CD4-positive, alpha-beta T cell (primary cell): Measurements from ENCODE around the gene LPO. TPM values are rescaled to one million over a fixed set of nuclear protein-coding genes. Genes with fewer than 3 reads are reported as not detected.

Source experiments
- ATAC-seq: fragments of 200-7000 bp; cut with Tn5 transposase; one replicate; pipeline ENCODE4 v1.10.0; 2022; ENCODE audit warnings: mild to moderate bottlenecking; ENCODE audit not compliant: poor library complexity
- CTCF ChIA-PET: fragments of 350-600 bp; sonication (Branson Sonifier 250); formaldehyde crosslinking; loops from one replicate; lab custom pipeline; 2021; ENCODE audit warnings: antibody characterized with exemption, inconsistent platforms; lab: Charles Lee
- POLR2A ChIA-PET: fragments of 350-600 bp; sonication (Branson Sonifier 250); formaldehyde crosslinking; loops from one replicate; lab custom pipeline; 2021; ENCODE audit warnings: antibody characterized with exemption, inconsistent platforms; lab: Charles Lee
- DNase-seq, 14 experiments: peaks; one replicate each; pipeline ENCODE4 v3.0.0-alpha.2; 2013 to 2020; ENCODE audit warnings: mixed read lengths in 2 of 14
- H3K27ac ChIP-seq, 2 donors: one replicate each; pipeline versions ENCODE4 v1.5.1 to v1.7.0; 2013; ENCODE audit warnings: low read length in 2 of 2, low read depth in 1 of 2, mild to moderate bottlenecking in 1 of 2
- H3K27me3 ChIP-seq, 2 experiments: 1 replicate in 1 of 2; 2 replicates in 1 of 2; pipeline versions ENCODE4 v1.6.1 to v1.7.0; 2013; ENCODE audit warnings: low read length in 2 of 2, control low read depth in 1 of 2, mild to moderate bottlenecking in 1 of 2, moderate library complexity in 1 of 2; ENCODE audit not compliant: insufficient read depth in 2 of 2, control insufficient read depth in 1 of 2
- H3K36me3 ChIP-seq: one replicate; pipeline ENCODE4 v1.6.1; 2013; ENCODE audit warnings: low read length, control low read depth; ENCODE audit not compliant: insufficient read depth
- H3K4me1 ChIP-seq: one replicate; pipeline ENCODE4 v1.6.1; 2013; ENCODE audit warnings: low read length, control low read depth; ENCODE audit not compliant: insufficient read depth
- H3K4me3 ChIP-seq: one replicate; pipeline ENCODE4 v1.5.1; 2013; ENCODE audit warnings: mild to moderate bottlenecking, low read length, moderate library complexity
- H3K9me3 ChIP-seq, 2 experiments: 1 replicate in 1 of 2; 2 replicates in 1 of 2; pipeline versions ENCODE4 v1.6.1 to v1.7.0; 2013; ENCODE audit warnings: low read length in 2 of 2, mild to moderate bottlenecking in 2 of 2, control low read depth in 1 of 2, moderate library complexity in 1 of 2; ENCODE audit not compliant: control insufficient read depth in 1 of 2, insufficient read depth in 1 of 2
- H3K27ac Mint-ChIP-seq: one replicate; pipeline ENCODE4 v1.8.0; 2020; ENCODE audit warnings: mixed read lengths
- H3K27me3 Mint-ChIP-seq: one replicate; pipeline ENCODE4 v1.8.0; 2021; ENCODE audit warnings: mixed read lengths
- H3K36me3 Mint-ChIP-seq: one replicate; pipeline ENCODE4 v1.8.0; 2021; ENCODE audit warnings: low read depth, mixed read lengths
- H3K4me1 Mint-ChIP-seq: one replicate; pipeline ENCODE4 v1.8.0; 2021; ENCODE audit warnings: low read depth, mixed read lengths
- H3K4me3 Mint-ChIP-seq: one replicate; pipeline ENCODE4 v1.8.0; 2020; ENCODE audit warnings: mild to moderate bottlenecking, mixed read lengths
- H3K9me3 Mint-ChIP-seq: one replicate; pipeline ENCODE4 v1.8.0; 2020; ENCODE audit warnings: mixed read lengths
- CTCF ChIP-seq: fragments of 200-600 bp; IDR thresholded peaks from one replicate; pipeline ENCODE4 v1.8.0; 2022; ENCODE audit warnings: antibody characterized with exemption, mild to moderate bottlenecking
- intact Hi-C, 2 experiments: fragments of 100-400 bp; cut with DNase I in 1 of 2; cut with micrococcal nuclease in 1 of 2; formaldehyde crosslinking; loops; one replicate each; pipeline versions ENCODE4 v1.15.1 to v1.9.0; 2023 to 2025; cut with DNase I, micrococcal nuclease
- total RNA-seq, 174 experiments: library from RNA in 2 of 174; stranded (reverse) in 2 of 174; gene quantifications; one replicate each; pipeline ENCODE4 v1.2.3 and lab custom pipeline; 2021 to 2026

Gene LPO
- total RNA-seq, 2 experiments from 2014 or later, result not detected

- no peaks in the 10 kb centered on the region for H3K9me3 Mint-ChIP-seq
- no peak overlapping the region for H3K4me3 ChIP-seq
- H3K27ac Mint-ChIP-seq, result no peak overlapping the region
- no peaks in the 10 kb centered on the region for H3K27me3 Mint-ChIP-seq
- H3K27me3 ChIP-seq, result no peaks in the 10 kb centered on the region
- H3K9me3 ChIP-seq, result no peaks in the 10 kb centered on the region
- H3K4me3 Mint-ChIP-seq, result no peak overlapping the region
- H3K4me1 Mint-ChIP-seq, result no peaks in the 10 kb centered on the region
- no peak for TF ChIP-seq CTCF
- no peaks in the 10 kb centered on the region for H3K4me1 ChIP-seq
- H3K36me3 ChIP-seq, result peaks cover 34% of the 10 kb centered on the region
- POLR2A ChIA-PET, result no interaction called here
- intact Hi-C loops, result no loop called here
- H3K27ac ChIP-seq, result no peak overlapping the region
- CTCF ChIA-PET, result no interaction called here
- peaks cover 67% of the 10 kb centered on the region for H3K36me3 Mint-ChIP-seq
- ATAC-seq, result no peak
- DNase-seq, result no peak
Observed at GRCh38 chr17:58208344-58208743, 30.0 kb upstream of the LPO start.

- ATAC-seq (no peak), DNase-seq (no peak)
- Histone ChIP-seq H3K9me3 (no peaks in the 10 kb centered on the region), H3K27ac (no peak overlapping the region), H3K4me3 (no peak overlapping the region), H3K36me3 (peaks cover 34% of the 10 kb centered on the region), H3K27me3 (no peaks in the 10 kb centered on the region), H3K4me1 (no peaks in the 10 kb centered on the region)
- no peaks in the 10 kb centered on the region for H3K4me1 Mint-ChIP-seq
- ChIA-PET CTCF (no interaction called here), POLR2A (no interaction called here)
- H3K27me3 Mint-ChIP-seq, result no peaks in the 10 kb centered on the region
- intact Hi-C loops, result no loop called here
- H3K36me3 Mint-ChIP-seq, result peaks cover 79% of the 10 kb centered on the region
- H3K4me3 Mint-ChIP-seq, result no peak overlapping the region
- H3K9me3 Mint-ChIP-seq, result no peaks in the 10 kb centered on the region
- no peak overlapping the region for H3K27ac Mint-ChIP-seq
- TF ChIP-seq CTCF, result no peak
Observed at GRCh38 chr17:58210922-58211321, 27.5 kb upstream of the LPO start.

GRCh38 chr17:58215685-58216084 is 22.7 kb upstream of the LPO start:
- peaks cover 18% of the 10 kb centered on the region for H3K4me1 Mint-ChIP-seq
- ATAC-seq, result no peak
- no peak overlapping the region for H3K27ac Mint-ChIP-seq
- CTCF ChIA-PET, result no interaction called here
- no peaks in the 10 kb centered on the region for H3K27me3 ChIP-seq
- POLR2A ChIA-PET, result no interaction called here
- intact Hi-C loops, result loop anchor here in 1 of 2 experiments (5.0 kb wide), 6 partner anchors 43 to 892 kb away; partner anchors contain the start of genes MRPS23, SRSF1 and TRIM37
- H3K4me1 ChIP-seq, result peaks cover 16% of the 10 kb centered on the region
- no peak overlapping the region for H3K27ac ChIP-seq
- H3K36me3 Mint-ChIP-seq, result peaks cover 62% of the 10 kb centered on the region
- H3K4me3 ChIP-seq, result no peak overlapping the region
- no peak for DNase-seq
- H3K36me3 ChIP-seq, result peaks cover 14% of the 10 kb centered on the region
- no peaks in the 10 kb centered on the region for H3K9me3 ChIP-seq
- no peak overlapping the region for H3K4me3 Mint-ChIP-seq
- no peak for TF ChIP-seq CTCF
- no peaks in the 10 kb centered on the region for H3K27me3 Mint-ChIP-seq
- no peaks in the 10 kb centered on the region for H3K9me3 Mint-ChIP-seq
